ENCODE results near the gene ANKAR.
"Not testable (repeated sequence)": the region's sequence is repeated elsewhere in the genome, so short reads cannot be mapped to it uniquely, and the experiment has no call there.

Gene ANKAR

GRCh38 chr2:189674374-189675112, at the start of gene ANKAR:
Gene ANKAR, plus strand, starts transcription at chr2:189674670. Its CDS starts 1,821 bp downstream, at chr2:189676491.
- DNase-seq: peak in 1 of 2 experiments; percentile 78

GRCh38 chr2:189625636-189626035, 48.8 kb upstream of the ANKAR start:
- DNase-seq: no peak

GRCh38 chr2:189627789-189628188, 46.7 kb upstream of the ANKAR start:
- DNase-seq: no peak

GRCh38 chr2:189628817-189629530, 45.5 kb upstream of the ANKAR start:
- DNase-seq: peak in 1 of 2 experiments; percentile 2

GRCh38 chr2:189629531-189630453, 44.7 kb upstream of the ANKAR start:
- no peak for DNase-seq

- no peak for DNase-seq
Observed at GRCh38 chr2:189631849-189632248, 42.6 kb upstream of the ANKAR start.

GRCh38 chr2:189633392-189633811, 41.1 kb upstream of the ANKAR start:
- peak in 1 of 2 experiments; percentile 4 for DNase-seq

GRCh38 chr2:189635353-189635752, 39.1 kb upstream of the ANKAR start:
- no peak for DNase-seq

- no peak for DNase-seq
Observed at GRCh38 chr2:189638301-189639006, 36.0 kb upstream of the ANKAR start.

GRCh38 chr2:189639007-189639609, 35.4 kb upstream of the ANKAR start:
- no peak for DNase-seq

GRCh38 chr2:189641002-189641401, 33.5 kb upstream of the ANKAR start:
- DNase-seq: no peak

- DNase-seq: no peak
Observed at GRCh38 chr2:189641590-189641989, 32.9 kb upstream of the ANKAR start.

- DNase-seq: no peak
Observed at GRCh38 chr2:189646521-189646920, 27.9 kb upstream of the ANKAR start.

GRCh38 chr2:189648846-189649509, 25.5 kb upstream of the ANKAR start:
- no peak for DNase-seq

- DNase-seq: no peak
Observed at GRCh38 chr2:189651284-189651683, 23.2 kb upstream of the ANKAR start.

GRCh38 chr2:189653464-189653863, 21.0 kb upstream of the ANKAR start:
- DNase-seq: not testable (repeated sequence)

- no peak for DNase-seq
Observed at GRCh38 chr2:189654641-189655040, 19.8 kb upstream of the ANKAR start.

- DNase-seq: no peak
Observed at GRCh38 chr2:189657867-189658266, 16.6 kb upstream of the ANKAR start.

- DNase-seq: no peak
Observed at GRCh38 chr2:189658306-189659212, 15.9 kb upstream of the ANKAR start.

- DNase-seq: no peak
Observed at GRCh38 chr2:189659734-189660133, 14.7 kb upstream of the ANKAR start.

- DNase-seq: no peak
Observed at GRCh38 chr2:189660803-189661147, 13.7 kb upstream of the ANKAR start.
